Right kidney (tissue), 1 donor: ENCODE data around the gene CRIP3.

Source experiments
- DNase-seq: peaks from one replicate; pipeline ENCODE4 v3.0.0-alpha.2; 2016

Gene CRIP3

DNA sequence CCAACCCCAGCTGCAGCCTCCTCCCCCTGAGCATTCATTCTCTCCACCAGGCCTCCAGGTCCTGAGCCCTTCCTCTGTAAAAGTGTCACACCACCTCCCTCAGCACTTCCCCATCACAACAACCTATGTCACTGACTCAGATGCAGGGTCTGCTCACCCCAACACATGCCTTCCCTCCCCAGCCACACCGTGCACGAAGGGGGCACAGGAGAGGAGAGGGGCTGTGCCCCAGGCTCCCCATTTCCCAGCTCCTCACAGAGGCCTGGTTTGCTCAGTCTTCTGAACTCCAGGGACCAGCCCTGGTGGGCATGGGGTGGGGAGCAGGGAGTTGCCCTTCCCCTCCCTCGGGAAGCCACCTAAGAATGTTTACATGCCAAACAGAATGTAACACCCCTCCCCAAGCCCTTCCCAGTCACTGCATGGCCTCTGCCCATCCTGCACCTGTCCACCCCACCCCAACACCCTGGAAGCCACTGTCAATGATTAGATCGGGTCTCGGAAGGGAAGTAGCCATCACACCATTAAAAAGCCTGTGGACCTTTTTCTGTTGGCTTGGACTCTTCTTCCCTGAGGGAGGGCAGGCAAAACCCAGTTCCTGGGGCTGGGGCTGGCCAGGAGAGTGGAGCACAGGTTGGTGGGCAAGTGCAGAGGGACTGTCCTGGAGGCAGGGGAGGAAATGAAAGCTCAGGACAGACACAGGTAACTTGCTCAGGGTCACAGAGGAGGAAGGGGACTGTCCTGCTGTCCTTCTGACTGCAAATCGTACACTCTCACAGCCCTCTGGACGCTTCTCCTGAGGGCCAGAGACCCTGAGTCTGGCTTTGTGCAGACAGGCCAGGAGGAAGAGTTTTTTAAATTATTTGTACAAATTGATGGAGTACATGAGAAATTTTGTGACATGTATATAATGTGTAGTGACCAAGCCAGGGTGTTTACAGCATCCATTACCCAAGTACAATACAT lies 20.6 kb downstream of the CRIP3 start:
- no peak for DNase-seq

DNA sequence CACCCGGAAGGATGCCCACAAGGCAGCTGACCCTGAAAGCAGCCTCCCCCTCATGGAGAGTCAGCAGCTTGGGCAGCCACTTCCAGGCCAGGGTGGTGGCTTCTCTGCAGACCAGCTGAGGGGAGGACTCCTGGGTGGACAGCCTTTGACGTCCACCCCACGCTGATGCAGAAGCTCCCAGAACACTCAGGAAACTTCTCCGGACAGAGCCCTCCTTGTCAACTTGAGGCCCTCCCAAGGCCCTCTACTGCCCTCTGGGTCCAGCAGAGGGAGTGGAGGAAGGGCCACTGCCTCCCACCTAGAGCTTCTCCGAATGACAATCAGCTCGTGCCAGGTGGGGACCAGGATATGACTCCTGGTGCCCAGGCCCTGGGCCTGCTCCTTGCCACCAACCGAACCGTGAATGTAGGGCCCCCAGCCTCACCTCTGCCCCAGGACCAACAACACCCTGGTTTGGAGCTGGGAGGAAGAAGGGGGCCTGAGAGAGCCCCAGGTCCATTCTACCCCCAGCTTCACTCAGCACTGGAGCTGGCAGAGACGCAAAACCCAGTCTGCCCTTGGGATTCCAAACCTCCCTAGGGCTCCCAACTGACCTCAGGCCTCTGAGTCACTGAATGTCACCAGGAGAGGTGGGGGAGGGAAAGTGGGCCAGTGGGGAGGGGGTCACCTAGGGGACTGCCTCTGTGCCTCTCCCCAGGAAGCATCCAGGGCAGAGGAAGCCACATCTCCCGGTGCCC lies 21.5 kb downstream of the CRIP3 start:
- peak; percentile 33 for DNase-seq

DNA sequence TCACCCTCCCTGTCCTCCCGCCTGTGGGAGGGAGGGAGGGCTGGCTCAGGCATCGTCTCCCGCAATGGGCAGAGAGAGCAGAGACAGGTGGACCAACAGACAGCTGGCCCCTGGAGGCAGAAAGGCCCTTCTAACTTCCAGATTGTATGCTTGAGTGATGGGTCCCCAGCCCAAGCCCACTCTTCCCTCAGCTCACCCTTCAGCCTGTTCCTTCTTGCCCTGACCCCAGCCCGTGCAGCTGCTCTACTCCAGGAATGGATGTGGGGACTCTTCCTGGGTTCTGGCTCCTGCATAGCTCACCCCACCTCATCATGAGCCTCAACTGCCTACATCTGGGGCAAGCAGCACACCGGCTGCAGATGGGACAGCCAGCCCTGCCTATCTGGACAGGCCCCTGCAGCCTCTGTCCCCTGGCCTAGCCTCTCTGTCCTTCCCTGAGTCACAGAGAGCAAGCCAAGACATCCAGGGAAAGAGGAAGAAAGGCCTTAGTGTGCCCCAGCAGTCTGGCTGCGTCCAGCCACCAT lies 22.1 kb downstream of the CRIP3 start:
- no peak for DNase-seq

DNA sequence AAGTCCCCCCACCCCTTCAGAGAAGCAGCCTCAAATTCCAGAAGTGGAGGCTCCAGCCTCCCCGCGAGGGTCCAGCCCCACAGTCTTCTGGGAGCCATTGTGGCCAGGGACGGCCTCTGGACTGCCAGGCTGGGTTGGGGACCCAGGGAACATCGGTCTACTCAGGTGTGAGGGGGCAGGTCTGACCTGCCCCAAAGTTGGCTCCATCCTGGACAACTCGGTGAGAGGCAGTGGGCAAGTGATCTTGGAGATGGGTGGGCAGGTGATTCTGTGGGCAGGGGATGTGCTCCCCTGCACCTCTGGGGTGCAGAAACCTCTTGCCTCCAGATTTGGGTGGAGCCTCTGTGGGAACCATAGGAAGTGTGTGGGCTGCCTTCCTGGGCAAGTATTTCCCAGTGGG lies 22.8 kb downstream of the CRIP3 start:
- DNase-seq, result no peak

DNA sequence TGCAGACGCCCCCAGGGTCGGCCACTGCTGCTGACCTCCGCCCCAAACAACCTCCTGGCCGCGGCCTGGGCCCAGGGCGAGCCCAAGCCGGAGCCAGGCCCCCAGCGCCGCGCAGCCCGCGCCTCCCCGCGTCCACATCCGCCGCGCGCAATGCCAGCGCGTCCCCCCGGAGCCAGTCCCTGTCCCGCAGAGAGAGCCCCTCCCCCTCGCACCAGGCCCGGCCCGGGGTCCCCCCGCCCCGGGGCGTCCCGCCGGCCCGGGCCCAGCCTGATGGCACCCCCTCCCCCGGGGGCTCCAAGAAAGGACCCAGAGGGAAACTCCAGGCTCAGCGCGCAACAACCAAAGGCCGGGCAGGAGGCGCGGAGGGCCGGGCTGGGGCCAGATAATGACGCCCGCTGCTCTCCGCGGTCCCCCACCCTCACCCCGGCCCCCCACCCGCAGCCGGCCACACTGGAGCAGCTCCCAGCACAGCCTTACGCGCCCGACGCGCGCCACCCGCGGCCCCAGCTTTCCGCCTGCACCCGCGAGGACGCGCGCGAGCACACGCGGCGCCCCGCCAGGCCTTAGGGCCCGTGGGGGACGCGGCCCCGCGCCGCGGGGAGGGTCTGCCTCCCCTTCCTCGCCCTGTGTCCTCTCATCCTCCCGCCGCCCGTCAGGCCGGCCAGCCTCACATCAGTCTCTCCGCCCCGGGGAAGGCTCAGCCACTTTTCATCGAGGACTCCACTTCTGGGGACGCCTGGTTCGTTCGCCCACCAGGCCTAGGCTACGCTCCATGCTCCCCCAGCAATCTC lies 23.4 kb downstream of the CRIP3 start:
- peak; percentile 64 for DNase-seq

DNA sequence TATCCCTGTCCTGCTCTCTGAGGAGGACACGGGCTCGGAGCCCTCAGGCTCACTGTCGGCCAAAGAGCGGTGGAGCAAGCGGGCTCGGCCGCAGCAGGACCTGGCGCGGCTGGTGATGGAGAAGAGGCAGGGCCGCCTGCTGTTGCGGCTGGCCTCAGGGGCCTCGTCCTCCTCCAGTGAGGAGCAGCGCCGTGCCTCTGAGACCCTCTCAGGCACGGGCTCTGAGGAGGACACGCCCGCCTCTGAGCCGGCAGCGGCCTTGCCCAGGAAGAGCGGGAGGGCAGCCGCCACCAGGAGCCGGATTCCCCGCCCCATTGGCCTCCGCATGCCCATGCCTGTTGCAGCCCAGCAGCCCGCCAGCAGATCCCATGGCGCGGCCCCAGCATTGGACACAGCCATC lies 24.7 kb downstream of the CRIP3 start:
- DNase-seq, result no peak

DNA sequence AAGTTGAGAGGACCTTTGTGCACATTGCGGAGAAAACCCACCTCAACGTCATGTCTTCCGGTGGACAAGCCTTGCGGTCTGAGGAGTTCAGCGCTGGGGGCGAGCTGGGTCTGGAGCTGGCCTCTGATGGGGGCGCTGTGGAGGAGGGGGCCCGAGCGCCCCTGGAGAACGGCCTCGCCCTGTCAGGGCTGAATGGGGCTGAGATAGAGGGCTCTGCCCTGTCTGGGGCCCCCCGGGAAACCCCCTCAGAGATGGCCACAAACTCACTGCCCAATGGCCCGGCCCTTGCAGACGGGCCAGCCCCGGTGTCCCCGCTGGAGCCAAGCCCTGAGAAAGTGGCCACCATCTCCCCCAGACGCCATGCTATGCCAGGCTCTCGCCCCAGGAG lies 25.1 kb downstream of the CRIP3 start:
- DNase-seq, result no peak

DNA sequence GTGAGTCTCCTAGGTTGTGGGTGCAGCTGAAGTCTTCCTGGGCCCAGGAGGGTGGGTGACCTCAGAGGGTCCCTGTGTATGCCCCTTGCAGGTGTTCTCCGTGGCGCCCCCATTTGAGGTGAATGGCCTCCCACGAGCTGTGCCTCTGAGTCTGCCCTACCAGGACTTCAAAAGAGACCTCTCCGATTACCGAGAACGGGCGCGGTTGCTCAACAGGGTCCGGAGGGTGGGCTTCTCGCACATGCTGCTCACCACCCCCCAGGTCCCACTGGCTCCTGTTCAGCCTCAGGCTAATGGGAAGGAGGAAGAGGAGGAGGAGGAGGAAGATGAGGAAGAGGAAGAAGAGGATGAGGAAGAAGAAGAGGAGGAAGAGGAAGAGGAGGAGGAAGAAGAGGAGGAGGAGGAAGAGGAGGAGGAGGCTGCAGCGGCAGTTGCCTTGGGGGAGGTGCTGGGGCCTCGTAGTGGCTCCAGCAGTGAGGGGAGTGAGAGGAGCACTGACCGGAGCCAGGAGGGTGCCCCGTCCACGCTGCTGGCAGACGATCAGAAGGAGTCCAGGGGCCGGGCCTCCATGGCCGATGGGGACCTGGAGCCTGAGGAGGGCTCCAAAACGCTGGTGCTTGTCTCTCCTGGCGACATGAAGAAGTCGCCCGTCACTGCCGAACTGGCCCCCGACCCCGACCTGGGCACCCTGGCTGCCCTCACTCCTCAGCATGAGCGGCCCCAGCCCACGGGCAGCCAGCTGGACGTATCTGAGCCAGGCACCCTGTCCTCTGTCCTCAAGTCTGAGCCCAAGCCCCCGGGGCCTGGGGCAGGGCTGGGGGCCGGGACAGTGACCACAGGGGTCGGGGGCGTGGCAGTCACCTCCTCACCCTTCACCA lies 25.8 kb downstream of the CRIP3 start:
- no peak for DNase-seq

DNA sequence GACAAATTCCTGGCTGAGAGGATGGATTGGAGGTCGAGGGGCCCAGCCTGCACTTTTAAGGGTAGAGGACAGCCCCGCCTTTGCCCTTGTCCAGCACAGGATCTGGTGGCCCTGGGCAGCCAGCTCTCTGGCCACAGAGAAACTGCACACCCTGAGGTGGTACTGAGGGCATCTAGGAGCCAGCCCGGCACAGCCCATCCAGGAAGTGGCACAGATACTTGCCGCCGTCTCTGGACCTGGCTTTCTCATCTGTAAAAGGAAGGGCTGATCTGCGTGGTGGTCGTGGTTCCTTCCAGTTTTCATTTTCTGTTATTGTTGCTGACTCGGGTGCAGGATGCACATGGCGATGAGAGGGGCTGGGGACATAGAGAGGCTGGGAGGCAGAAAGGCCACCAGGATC lies 26.6 kb downstream of the CRIP3 start:
- no peak for DNase-seq

DNA sequence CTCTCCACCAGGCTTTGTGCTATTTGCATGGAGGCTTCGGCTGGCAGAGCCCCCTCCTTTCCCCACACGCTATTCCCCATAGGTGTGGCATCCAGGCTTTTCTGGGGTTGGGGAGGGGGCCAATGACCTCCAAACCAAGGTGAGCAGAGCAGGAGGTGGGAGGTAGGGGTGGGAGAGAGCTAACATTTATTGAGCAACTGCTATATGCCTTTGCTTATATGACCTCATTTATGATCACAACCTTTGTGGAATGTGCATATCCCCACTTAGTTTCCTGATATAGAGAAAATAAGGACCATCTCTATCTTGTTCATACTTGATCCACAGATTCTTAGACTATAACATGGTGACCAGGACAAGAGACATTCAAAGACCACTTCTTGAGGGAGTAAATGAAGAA lies 28.4 kb downstream of the CRIP3 start:
- no peak for DNase-seq

DNA sequence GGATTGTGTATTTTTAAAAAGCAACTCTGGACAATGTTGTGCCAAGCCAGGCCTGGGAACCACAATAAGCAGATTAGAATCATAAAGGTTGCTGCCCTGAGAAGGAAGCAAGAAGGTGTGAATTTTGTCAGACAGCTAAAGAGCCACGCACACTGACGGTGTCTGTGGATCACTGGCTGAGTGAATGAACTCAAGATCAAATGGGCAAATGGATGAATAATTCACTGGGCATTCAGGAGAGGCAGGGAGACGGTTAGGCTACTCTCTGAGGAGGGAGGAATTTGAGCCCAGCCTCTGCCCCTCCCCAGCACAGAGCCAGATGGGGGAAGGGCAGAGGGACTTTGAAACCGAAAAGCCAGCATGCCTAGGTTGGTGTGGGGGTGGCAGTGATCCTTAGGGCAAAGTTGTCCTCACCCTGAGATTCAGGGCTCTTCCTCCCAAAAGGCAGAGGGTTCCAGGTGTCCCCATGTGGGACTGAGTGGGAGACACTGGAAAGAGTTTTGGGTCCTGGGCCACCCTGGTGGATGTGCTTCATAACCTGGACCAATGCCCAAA lies 30.0 kb downstream of the CRIP3 start:
- DNase-seq, result no peak

DNA sequence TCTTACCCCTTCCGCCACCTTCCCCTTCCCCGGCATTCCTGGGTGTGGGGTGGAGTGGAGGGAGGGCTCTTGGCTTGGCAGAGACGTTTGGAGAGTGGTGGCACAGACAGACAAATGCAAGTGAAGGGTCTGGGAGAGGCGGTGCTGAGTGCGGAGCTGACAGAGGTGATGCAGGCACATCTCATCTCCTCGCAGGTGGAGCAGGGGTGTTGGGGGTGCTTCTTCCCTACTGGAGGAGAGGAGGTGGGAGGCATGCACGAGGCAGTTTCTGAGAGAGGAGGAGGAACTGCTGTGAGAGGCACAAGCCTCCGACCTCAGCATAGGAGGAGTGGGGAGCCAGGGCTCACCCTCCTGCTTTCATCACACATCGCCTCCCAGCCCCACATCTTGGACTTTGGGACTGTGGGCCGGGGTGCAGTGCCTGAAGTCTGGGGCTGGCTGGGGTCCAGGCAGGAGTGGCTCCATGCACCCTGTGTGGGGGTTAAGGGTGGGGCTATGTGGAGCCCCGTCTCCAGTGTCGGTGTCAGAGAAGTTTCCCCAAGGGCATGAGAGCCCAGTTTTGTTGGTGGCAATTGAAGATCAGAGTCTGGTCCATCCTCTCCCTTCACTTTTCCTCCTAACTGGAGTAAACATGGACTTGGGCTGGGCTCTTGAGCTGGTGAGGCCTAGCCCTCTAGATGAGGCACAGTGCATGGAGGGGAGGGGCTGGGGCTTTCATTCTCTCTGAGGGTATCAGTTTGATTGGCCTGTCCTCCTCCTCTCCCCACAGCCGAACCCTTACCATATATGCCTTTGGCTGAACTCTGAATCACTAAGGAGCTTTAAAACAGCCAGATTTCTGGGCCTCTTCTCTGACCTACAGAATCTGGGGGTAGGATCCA lies 30.7 kb downstream of the CRIP3 start:
- no peak for DNase-seq

DNA sequence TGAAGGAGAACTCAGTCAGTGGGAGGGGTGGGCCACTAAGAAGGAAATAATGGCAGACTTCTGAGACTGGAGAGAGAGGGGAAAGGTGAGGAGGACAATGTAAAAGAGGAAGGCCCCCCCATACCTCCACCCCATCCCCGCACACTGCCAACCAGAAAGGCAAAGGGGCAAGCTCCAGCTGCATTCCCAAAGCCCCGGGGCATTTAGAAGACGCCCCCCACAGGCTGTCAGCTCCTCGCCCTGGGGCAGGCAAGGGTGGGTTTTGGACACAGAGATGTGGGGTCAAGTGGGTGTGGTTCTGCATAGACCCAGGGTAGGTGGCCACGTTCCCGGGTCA lies 31.4 kb downstream of the CRIP3 start:
- DNase-seq, result no peak

DNA sequence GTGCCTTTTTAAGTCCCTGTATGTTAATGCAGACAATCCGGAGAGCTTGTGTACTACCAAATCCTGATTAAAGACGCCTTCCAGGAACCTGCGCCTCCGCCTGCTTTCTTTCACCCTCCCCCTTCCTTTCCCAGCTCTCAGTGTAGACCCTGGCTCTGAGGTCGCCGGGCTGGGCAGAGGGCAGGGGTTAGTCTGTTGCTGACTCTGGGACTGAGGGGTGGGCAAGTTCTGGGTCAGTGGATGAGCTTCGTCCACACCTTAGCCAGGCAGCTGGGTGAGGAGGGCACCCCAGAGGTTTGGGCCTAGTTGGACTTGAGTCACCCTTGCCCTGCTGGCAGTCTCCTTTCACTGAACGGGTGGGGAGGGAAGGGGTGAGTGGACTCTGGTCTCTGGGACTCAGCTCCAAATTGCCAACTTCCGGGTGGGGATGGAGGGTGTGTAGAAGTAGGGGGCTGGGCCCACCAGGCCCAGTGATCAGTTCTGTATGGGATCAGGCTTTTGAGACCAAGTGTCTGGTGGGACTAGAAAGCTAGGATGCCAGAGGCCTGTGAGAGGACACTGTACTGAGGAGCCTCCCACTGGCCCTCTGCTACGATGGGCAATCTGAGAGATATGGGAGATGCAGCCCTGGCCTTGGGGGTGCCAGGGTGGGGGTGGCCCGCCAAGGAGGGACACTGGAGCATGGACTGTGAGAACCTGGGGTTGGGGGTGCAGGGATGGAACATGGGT lies 31.9 kb downstream of the CRIP3 start:
- no peak for DNase-seq

DNA sequence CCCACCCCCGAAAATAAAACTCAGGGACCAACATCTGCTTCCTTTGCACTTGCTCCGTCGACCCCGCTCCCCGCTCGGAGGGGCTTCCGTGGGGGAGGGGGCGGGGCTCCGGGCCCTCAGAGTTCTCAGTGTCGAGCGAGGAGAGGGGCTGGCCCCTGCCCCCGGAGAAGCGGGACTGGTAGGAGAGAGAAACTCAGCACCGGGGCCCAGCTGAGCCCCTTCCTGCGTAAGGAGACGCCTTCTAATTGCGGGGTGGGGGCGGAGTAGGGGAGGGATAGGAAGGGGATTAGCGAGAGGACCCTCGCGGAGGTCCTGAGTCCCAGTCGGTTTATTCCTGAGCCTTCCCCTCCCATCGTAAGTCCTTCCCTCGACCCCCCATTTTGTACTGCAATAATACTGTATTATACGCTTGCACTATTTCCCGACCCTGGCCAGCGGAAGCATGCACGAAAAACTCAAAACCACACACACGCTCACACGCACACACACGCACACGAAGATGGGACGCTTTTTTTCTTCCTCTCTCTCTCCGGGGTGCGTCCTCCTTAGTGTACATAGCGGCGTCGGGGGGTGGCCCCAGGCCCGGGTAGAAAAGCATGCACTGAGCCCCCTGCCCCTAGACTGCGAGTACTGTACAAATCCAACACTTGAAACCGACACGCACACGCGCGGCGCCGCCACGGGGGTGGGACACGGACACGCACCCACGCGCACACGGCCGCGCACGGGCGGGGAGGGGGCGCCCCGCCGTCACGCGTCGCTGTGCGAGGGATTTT lies 32.6 kb downstream of the CRIP3 start:
- DNase-seq, result no peak

DNA sequence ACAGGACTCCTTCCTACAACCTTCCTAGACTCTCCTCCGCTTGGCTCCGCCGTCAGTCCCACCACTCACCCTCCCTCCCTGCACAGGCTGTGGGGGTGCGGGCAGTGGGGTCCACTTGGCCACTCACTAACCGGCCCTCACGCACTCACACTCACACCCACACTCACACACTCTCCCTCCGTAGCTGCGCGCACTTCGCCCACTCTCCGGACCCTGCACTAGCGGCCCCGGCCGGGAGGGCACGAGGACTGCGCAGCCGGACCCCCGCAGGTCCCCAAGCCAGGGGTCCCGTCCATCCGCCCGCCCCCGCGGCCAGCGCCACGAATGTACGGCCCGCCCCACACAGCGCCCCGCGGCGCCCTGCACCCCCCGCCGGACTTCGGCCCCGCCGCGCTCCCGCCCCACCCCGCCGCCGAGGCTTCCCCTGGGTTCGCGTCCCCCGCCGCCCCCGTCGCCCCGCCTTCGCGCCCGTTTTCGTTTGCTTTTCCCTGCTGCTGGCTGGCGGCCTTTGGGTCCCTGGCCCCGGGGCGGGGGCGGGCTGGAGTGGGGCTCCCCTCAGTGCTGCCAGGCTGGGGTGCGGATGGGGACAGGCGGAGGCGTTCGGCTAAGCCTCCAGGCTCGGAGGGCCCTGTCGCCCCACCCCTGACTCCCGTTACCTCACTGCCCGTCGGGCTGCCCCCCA lies 33.6 kb downstream of the CRIP3 start:
- no peak for DNase-seq

DNA sequence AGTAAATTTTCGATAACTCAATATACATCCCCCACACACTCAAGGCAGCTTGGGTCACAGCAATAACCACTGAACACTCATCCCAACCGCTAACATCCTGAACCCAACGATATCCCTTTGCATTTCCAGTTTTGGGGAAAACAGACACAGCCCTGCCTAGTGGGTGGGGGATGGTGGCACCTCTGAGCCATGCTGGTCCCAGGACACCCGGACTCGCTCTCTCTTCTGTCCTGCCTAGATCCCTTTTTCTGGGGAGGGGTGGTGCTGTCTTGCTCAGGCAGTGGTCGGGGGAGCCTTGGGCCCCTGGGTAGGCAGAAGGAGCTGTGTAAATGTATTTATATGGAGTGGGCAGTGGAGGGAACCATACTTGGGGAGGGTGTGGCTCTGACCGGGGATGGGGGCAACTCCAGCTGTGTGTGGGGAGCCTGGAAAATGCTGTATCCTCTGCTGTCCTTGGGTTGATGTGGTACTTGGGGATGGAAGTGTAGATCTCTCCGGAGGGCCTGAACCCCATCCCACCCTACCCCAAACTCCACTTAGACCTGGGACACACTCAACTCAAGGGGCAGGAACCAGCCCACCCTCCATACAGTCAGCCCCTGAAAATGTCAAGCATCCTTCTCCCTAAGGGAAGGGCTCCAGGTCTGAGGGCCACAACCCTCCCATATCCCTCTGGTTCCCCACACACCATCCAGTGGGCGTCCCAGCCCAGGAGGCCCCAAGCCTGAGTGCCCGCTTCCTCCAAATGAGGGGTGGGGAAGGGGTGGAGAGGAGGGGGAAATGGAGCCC lies 34.3 kb downstream of the CRIP3 start:
- DNase-seq, result no peak
